Stomach (tissue), 9 donors: ENCODE measurements around the gene UNC80. TPM values are rescaled to one million over a fixed set of nuclear protein-coding genes. Genes with fewer than 3 reads are reported as not detected.

Source experiments
- DNase-seq, 2 donors: peaks; one replicate each; pipeline versions ENCODE4 v3.0.0 to v3.0.0-alpha.2; 2013 to 2019
- H3K27ac ChIP-seq, 5 donors: fragments of 200-600 bp in 4 of 5; sonication (generic) in 4 of 5; one replicate each; pipeline ENCODE4 v1.5.1; 2013 to 2019; ENCODE audit warnings: mild to moderate bottlenecking in 1 of 5, moderate library complexity in 1 of 5
- H3K27me3 ChIP-seq, 3 donors: fragments of 200-600 bp; sonication (generic); one replicate each; pipeline ENCODE4 v1.5.1; 2017 to 2019; ENCODE audit warnings: mixed run types in 1 of 3
- H3K36me3 ChIP-seq, 4 donors: fragments of 200-600 bp; sonication (generic); 1 replicate in 3 of 4; 2 replicates in 1 of 4; pipeline ENCODE4 v1.5.1; 2016 to 2019
- H3K4me1 ChIP-seq, 4 donors: fragments of 200-600 bp; sonication (generic); one replicate each; pipeline ENCODE4 v1.5.1; 2016 to 2019
- H3K4me3 ChIP-seq, 4 donors: fragments of 200-600 bp; sonication (generic) in 3 of 4; one replicate each; pipeline ENCODE4 v1.5.1; 2016 to 2019; ENCODE audit warnings: mild to moderate bottlenecking in 1 of 4
- H3K9me3 ChIP-seq, 4 donors: fragments of 200-600 bp; sonication (generic); one replicate each; pipeline ENCODE4 v1.5.1; 2016 to 2019
- CTCF ChIP-seq, 7 experiments: fragments of 450-650 bp in 4 of 7; fragments of 200-600 bp in 3 of 7; sonication (generic) in 3 of 7; IDR thresholded peaks; one replicate each; pipeline ENCODE4 v1.5.1; 2016 to 2019; ENCODE audit warnings: antibody characterized with exemption in 7 of 7, control low read depth in 2 of 7, mild to moderate bottlenecking in 1 of 7
- EP300 ChIP-seq: sonication (generic); formaldehyde crosslinking; IDR thresholded peaks from one replicate; pipeline ENCODE4 v1.6.1; 2017; ENCODE audit warnings: antibody characterized with exemption
- POLR2A ChIP-seq, 4 donors: fragments of 450-650 bp; IDR thresholded peaks; one replicate each; pipeline ENCODE4 v1.6.1; 2016; ENCODE audit warnings: antibody characterized with exemption in 4 of 4, control low read depth in 2 of 4, mild to moderate bottlenecking in 1 of 4, moderate library complexity in 1 of 4
- POLR2AphosphoS5 ChIP-seq, 3 donors: sonication (generic); formaldehyde crosslinking; IDR thresholded peaks; one replicate each; pipeline ENCODE4 v1.6.1; 2016; ENCODE audit warnings: antibody characterized with exemption in 3 of 3
- WGBS, 5 donors: extraction: QIAGEN DNeasy Blood & Tissue Kit in 3 of 5; methylation state at CpG; one replicate each; pipeline versions ENCODE4 v1.1.5 to v1.1.7; 2013 to 2018; 5-methylcytosine and 5-hydroxymethylcytosine counted together
- intact Hi-C: fragments of 100-400 bp; cut with DNase I; formaldehyde crosslinking; loops from one replicate; pipeline ENCODE4 v1.15.1; 2023; ENCODE audit warnings: low total_unique reads
- polyA plus RNA-seq, 3 donors: library from polyadenylated mRNA; stranded (reverse); fragments of 200-250 nt; gene quantifications; one replicate each; pipeline ENCODE4 v1.2.3, GENCODE V29; 2013
- total RNA-seq, 5 donors: library from RNA; depleted of rRNA; stranded (reverse); fragments of >200 nt; gene quantifications; one replicate each; pipeline versions ENCODE4 v1.1.0 to v1.2.3, GENCODE V29; 2014 to 2016
- donor health status: healthy with polysubstance abuse.
- donor health status: Bipolar disorder and iron deficiency.
- donor health status: healthy.

The UNC80 gene
- total and polyA plus RNA-seq, 8 donors: 0.08 to 5.1 (median 0.29) TPM; not detected in 1

GRCh38 chr2:210027608-210028007 is 256.0 kb downstream of the UNC80 start:
- H3K9me3 ChIP-seq: no peaks in the 10 kb centered on the region
- intact Hi-C loops: no loop called here
- 90 to 95% (median 92%) methylated on average over 2 of the region's 2 CpGs for WGBS, 5 donors
- H3K4me3 ChIP-seq: no peak overlapping the region
- no peaks in the 10 kb centered on the region for H3K27me3 ChIP-seq
- no peak for DNase-seq
- no peak overlapping the region for H3K27ac ChIP-seq
- no peak for TF ChIP-seq CTCF (IDR thresholded peaks at IDR 0.05)
- TF ChIP-seq POLR2A (IDR thresholded peaks at IDR 0.05): no peak
- no peak for TF ChIP-seq EP300
- no peak for TF ChIP-seq POLR2AphosphoS5 (IDR thresholded peaks at IDR 0.05)
- peaks cover 10 to 72% (median 63%) of the 10 kb centered on the region in 4 donors for H3K36me3 ChIP-seq
- no peaks in the 10 kb centered on the region for H3K4me1 ChIP-seq

- intact Hi-C loops: no loop called here
- TF ChIP-seq POLR2AphosphoS5 (IDR thresholded peaks at IDR 0.05): no peak
- no peak for TF ChIP-seq POLR2A (IDR thresholded peaks at IDR 0.05)
- WGBS, 5 donors: 66 to 89% (median 76%) methylated on average over 2 of the region's 2 CpGs
- DNase-seq: no peak
- no peaks in the 10 kb centered on the region for H3K4me1 ChIP-seq
- no peaks in the 10 kb centered on the region for H3K9me3 ChIP-seq
- no peak overlapping the region for H3K4me3 ChIP-seq
- H3K27me3 ChIP-seq: no peaks in the 10 kb centered on the region
- H3K36me3 ChIP-seq: peaks cover 10 to 66% (median 57%) of the 10 kb centered on the region in 4 donors
- no peak overlapping the region for H3K27ac ChIP-seq
These were observed 256.5 kb downstream of the UNC80 start for GRCh38 chr2:210028178-210028577.

GRCh38 chr2:210034087-210034683 is 262.6 kb downstream of the UNC80 start:
- Histone ChIP-seq H3K36me3 (peaks cover 0 to 20% (median 8%) of the 10 kb centered on the region in 4 donors), H3K27ac (no peak overlapping the region), H3K4me3 (no peak overlapping the region), H3K9me3 (no peaks in the 10 kb centered on the region), H3K4me1 (no peaks in the 10 kb centered on the region), H3K27me3 (no peaks in the 10 kb centered on the region)
- DNase-seq: no peak
- WGBS, 5 donors: 74 to 83% (median 81%) methylated on average over 2 of the region's 2 CpGs
- no peak for TF ChIP-seq POLR2AphosphoS5 (IDR thresholded peaks at IDR 0.05)
- no peak for TF ChIP-seq POLR2A (IDR thresholded peaks at IDR 0.05)
- TF ChIP-seq CTCF (IDR thresholded peaks at IDR 0.05): no peak
- no peak for TF ChIP-seq EP300
- intact Hi-C loops: no loop called here

GRCh38 chr2:210035679-210036078 is 264.0 kb downstream of the UNC80 start:
- Histone ChIP-seq H3K4me3 (no peak overlapping the region), H3K9me3 (no peaks in the 10 kb centered on the region), H3K27ac (no peak overlapping the region), H3K4me1 (no peaks in the 10 kb centered on the region), H3K27me3 (no peaks in the 10 kb centered on the region), H3K36me3 (peaks cover 0 to 20% (median 12%) of the 10 kb centered on the region in 4 donors)
- no peak for DNase-seq
- no peak for TF ChIP-seq CTCF (IDR thresholded peaks at IDR 0.05)
- intact Hi-C loops: no loop called here
- 91 to 97% (median 94%) methylated on average over 4 of the region's 4 CpGs for WGBS, 5 donors

GRCh38 chr2:210038078-210038477 is 266.4 kb downstream of the UNC80 start:
- Histone ChIP-seq H3K27ac (no peak overlapping the region), H3K9me3 (no peaks in the 10 kb centered on the region), H3K4me3 (no peak overlapping the region), H3K4me1 (no peaks in the 10 kb centered on the region), H3K36me3 (peaks cover 0 to 28% (median 18%) of the 10 kb centered on the region in 4 donors), H3K27me3 (no peaks in the 10 kb centered on the region)
- DNase-seq: no peak
- intact Hi-C loops: no loop called here
- no peak for TF ChIP-seq POLR2AphosphoS5 (IDR thresholded peaks at IDR 0.05)
- no peak for TF ChIP-seq EP300
- TF ChIP-seq POLR2A (IDR thresholded peaks at IDR 0.05): no peak
- no peak for TF ChIP-seq CTCF (IDR thresholded peaks at IDR 0.05)
- 51 to 78% (median 65%) methylated on average over 3 of the region's 3 CpGs for WGBS, 5 donors
